Measurements from ENCODE around the gene IL17B.

IL17B gene

GRCh38 chr5:149409268-149409948, 30.3 kb upstream of the IL17B start:
- Histone ChIP-seq H3K4me1 (ENCODE audit: control extremely low read depth in 1 of 4, control insufficient read depth in 4 of 4, insufficient read depth in 4 of 4, low read length in 3 of 4) (no peaks in the 10 kb centered on the region), H3K4me3 (ENCODE audit: control insufficient read depth in 1 of 7, extremely low read depth in 1 of 7, insufficient read depth in 4 of 7, low read depth in 2 of 7, low read length in 6 of 7) (no peak overlapping the region), H3K36me3 (ENCODE audit: control insufficient read depth in 4 of 4, insufficient read depth in 4 of 4, low read length in 3 of 4) (no peaks in the 10 kb centered on the region), H3K27me3 (replicated peaks in 2 of 5; ENCODE audit: control insufficient read depth in 4 of 5, insufficient read depth in 5 of 5, low read length in 4 of 5) (no peaks in the 10 kb centered on the region), H3K27ac (ENCODE audit: insufficient read depth in 1 of 2, low read depth in 1 of 2, low read length in 2 of 2, poor library complexity in 1 of 2, severe bottlenecking in 2 of 2) (no peak overlapping the region), H3K9me3 (ENCODE audit: control extremely low read depth in 1 of 5, control insufficient read depth in 4 of 5, insufficient read depth in 2 of 5, low read depth in 1 of 5, low read length in 4 of 5) (no peaks in the 10 kb centered on the region)
- 100% methylated on average over 6 of the region's 6 CpGs for WGBS (ENCODE audit: insufficient coverage)
- DNase-seq: no peak
- ChIA-PET POLR2A (no interaction called here), CTCF (interaction anchor here (0.7 to 1.6 kb wide), 3 partner anchors 20 to 42 kb away, joined by 4 read pairs; no protein-coding TSS in a partner anchor)

- ChIA-PET CTCF (interaction anchor here (0.8 to 1.5 kb wide), 2 partner anchors 20 to 21 kb away, joined by 3 to 4 read pairs; no protein-coding TSS in a partner anchor), POLR2A (no interaction called here)
- H3K27me3 ChIP-seq (replicated peaks in 2 of 5; ENCODE audit: control insufficient read depth in 4 of 5, insufficient read depth in 5 of 5, low read length in 4 of 5): no peaks in the 10 kb centered on the region
- no peak overlapping the region for H3K4me3 ChIP-seq (ENCODE audit: control insufficient read depth in 1 of 7, extremely low read depth in 1 of 7, insufficient read depth in 4 of 7, low read depth in 2 of 7, low read length in 6 of 7)
- no peaks in the 10 kb centered on the region for H3K36me3 ChIP-seq (ENCODE audit: control insufficient read depth in 4 of 4, insufficient read depth in 4 of 4, low read length in 3 of 4)
- H3K27ac ChIP-seq (ENCODE audit: insufficient read depth in 1 of 2, low read depth in 1 of 2, low read length in 2 of 2, poor library complexity in 1 of 2, severe bottlenecking in 2 of 2): no peak overlapping the region
- DNase-seq: no peak
- no peaks in the 10 kb centered on the region for H3K4me1 ChIP-seq (ENCODE audit: control extremely low read depth in 1 of 4, control insufficient read depth in 4 of 4, insufficient read depth in 4 of 4, low read length in 3 of 4)
- no peaks in the 10 kb centered on the region for H3K9me3 ChIP-seq (ENCODE audit: control extremely low read depth in 1 of 5, control insufficient read depth in 4 of 5, insufficient read depth in 2 of 5, low read depth in 1 of 5, low read length in 4 of 5)
- WGBS (ENCODE audit: insufficient coverage): 97% methylated on average over 12 of the region's 12 CpGs
Measured at GRCh38 chr5:149408252-149409099, 29.4 kb upstream of the IL17B start.

GRCh38 chr5:149407323-149408251, 28.5 kb upstream of the IL17B start:
- Histone ChIP-seq H3K4me3 (ENCODE audit: control insufficient read depth in 1 of 7, extremely low read depth in 1 of 7, insufficient read depth in 4 of 7, low read depth in 2 of 7, low read length in 6 of 7) (no peak overlapping the region), H3K27me3 (replicated peaks in 2 of 5; ENCODE audit: control insufficient read depth in 4 of 5, insufficient read depth in 5 of 5, low read length in 4 of 5) (no peaks in the 10 kb centered on the region), H3K4me1 (ENCODE audit: control extremely low read depth in 1 of 4, control insufficient read depth in 4 of 4, insufficient read depth in 4 of 4, low read length in 3 of 4) (no peaks in the 10 kb centered on the region), H3K36me3 (ENCODE audit: control insufficient read depth in 4 of 4, insufficient read depth in 4 of 4, low read length in 3 of 4) (no peaks in the 10 kb centered on the region), H3K9me3 (ENCODE audit: control extremely low read depth in 1 of 5, control insufficient read depth in 4 of 5, insufficient read depth in 2 of 5, low read depth in 1 of 5, low read length in 4 of 5) (no peaks in the 10 kb centered on the region), H3K27ac (ENCODE audit: insufficient read depth in 1 of 2, low read depth in 1 of 2, low read length in 2 of 2, poor library complexity in 1 of 2, severe bottlenecking in 2 of 2) (no peak overlapping the region)
- ChIA-PET POLR2A (no interaction called here), CTCF (interaction anchor here (0.8 to 1.3 kb wide), 2 partner anchors 19 to 30 kb away, joined by 3 to 4 read pairs; no protein-coding TSS in a partner anchor)
- 96% methylated on average over 10 of the region's 11 CpGs for WGBS (ENCODE audit: insufficient coverage)
- no peak for DNase-seq

DNA sequence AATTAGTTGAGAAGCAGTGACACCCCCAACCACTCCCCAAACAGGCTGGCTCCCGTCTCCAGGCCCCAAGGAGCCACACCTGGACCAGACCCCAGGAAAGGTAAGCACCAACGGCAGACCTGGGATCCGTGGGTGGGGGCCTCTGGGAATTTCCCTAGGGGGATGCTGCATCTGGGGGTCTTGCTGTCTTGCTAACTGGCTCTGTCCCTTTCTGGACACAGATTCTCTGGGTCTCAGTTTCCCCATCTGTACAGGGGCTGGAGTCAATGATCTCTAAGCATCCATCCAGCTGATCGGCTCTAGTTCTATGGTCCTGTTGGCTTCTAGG, 27.9 kb upstream of the IL17B start:
- DNase-seq: no peak
- Histone ChIP-seq H3K36me3 (ENCODE audit: control insufficient read depth in 4 of 4, insufficient read depth in 4 of 4, low read length in 3 of 4) (no peaks in the 10 kb centered on the region), H3K4me1 (ENCODE audit: control extremely low read depth in 1 of 4, control insufficient read depth in 4 of 4, insufficient read depth in 4 of 4, low read length in 3 of 4) (no peaks in the 10 kb centered on the region), H3K27ac (ENCODE audit: insufficient read depth in 1 of 2, low read depth in 1 of 2, low read length in 2 of 2, poor library complexity in 1 of 2, severe bottlenecking in 2 of 2) (no peak overlapping the region), H3K4me3 (ENCODE audit: control insufficient read depth in 1 of 7, extremely low read depth in 1 of 7, insufficient read depth in 4 of 7, low read depth in 2 of 7, low read length in 6 of 7) (no peak overlapping the region), H3K9me3 (ENCODE audit: control extremely low read depth in 1 of 5, control insufficient read depth in 4 of 5, insufficient read depth in 2 of 5, low read depth in 1 of 5, low read length in 4 of 5) (no peaks in the 10 kb centered on the region), H3K27me3 (replicated peaks in 2 of 5; ENCODE audit: control insufficient read depth in 4 of 5, insufficient read depth in 5 of 5, low read length in 4 of 5) (no peaks in the 10 kb centered on the region)
- POLR2A ChIA-PET: no interaction called here
- WGBS (ENCODE audit: insufficient coverage): 96% methylated on average over 3 of the region's 4 CpGs
- CTCF ChIA-PET: interaction anchor here (1.3 kb wide), 1 partner anchor 30 kb away, joined by 4 read pairs; no protein-coding TSS in a partner anchor

DNA sequence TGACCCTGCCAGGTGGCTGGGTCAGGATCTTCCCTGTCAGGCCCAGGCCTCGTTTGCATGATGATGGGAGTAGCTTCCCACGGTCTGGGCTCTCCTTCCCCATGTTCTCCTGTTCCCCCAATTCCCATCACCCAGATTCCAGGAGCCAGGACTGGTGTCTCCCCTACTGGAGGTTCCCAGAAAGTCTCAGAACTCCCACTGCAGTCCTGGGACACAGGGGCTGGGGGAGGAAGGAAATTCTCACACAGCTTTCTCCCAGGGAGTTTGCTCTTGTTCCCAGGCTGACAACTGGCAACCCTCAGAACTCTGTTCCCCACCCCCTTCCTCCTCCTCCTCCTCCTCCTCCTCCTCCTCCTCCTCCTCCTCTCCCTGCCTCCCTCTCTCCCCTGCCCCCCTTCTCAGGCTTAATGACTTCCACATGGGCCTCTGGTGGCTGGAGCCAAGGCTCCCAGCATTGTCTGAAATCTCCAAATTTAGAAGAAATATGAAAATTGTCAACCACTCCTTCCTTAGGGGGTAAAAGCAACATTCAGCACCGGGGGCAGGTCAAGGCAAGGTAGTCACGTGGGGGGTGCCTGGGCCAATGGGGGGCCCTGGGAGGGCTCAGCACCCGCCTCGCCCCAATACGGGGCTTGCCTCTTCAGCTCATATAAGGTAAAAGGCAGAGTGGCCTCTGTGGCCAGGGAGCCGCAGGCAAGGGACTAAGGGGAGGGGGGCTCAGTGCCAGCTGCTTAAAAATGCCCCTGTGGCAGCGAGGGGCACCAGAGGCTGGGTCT, 27.3 kb upstream of the IL17B start:
- no peaks in the 10 kb centered on the region for H3K9me3 ChIP-seq (ENCODE audit: control extremely low read depth in 1 of 5, control insufficient read depth in 4 of 5, insufficient read depth in 2 of 5, low read depth in 1 of 5, low read length in 4 of 5)
- DNase-seq: no peak
- WGBS (ENCODE audit: insufficient coverage): 96% methylated on average over 6 of the region's 9 CpGs
- CTCF ChIA-PET: interaction anchor here (1.0 to 1.8 kb wide), 3 partner anchors 23 to 29 kb away, joined by 3 to 4 read pairs (median 4); no protein-coding TSS in a partner anchor
- H3K36me3 ChIP-seq (ENCODE audit: control insufficient read depth in 4 of 4, insufficient read depth in 4 of 4, low read length in 3 of 4): no peaks in the 10 kb centered on the region
- no peak overlapping the region for H3K4me3 ChIP-seq (ENCODE audit: control insufficient read depth in 1 of 7, extremely low read depth in 1 of 7, insufficient read depth in 4 of 7, low read depth in 2 of 7, low read length in 6 of 7)
- H3K27me3 ChIP-seq (replicated peaks in 2 of 5; ENCODE audit: control insufficient read depth in 4 of 5, insufficient read depth in 5 of 5, low read length in 4 of 5): no peaks in the 10 kb centered on the region
- no peaks in the 10 kb centered on the region for H3K4me1 ChIP-seq (ENCODE audit: control extremely low read depth in 1 of 4, control insufficient read depth in 4 of 4, insufficient read depth in 4 of 4, low read length in 3 of 4)
- no peak overlapping the region for H3K27ac ChIP-seq (ENCODE audit: insufficient read depth in 1 of 2, low read depth in 1 of 2, low read length in 2 of 2, poor library complexity in 1 of 2, severe bottlenecking in 2 of 2)
- POLR2A ChIA-PET: no interaction called here

GRCh38 chr5:149405550-149406202, 26.6 kb upstream of the IL17B start:
- DNase-seq: no peak
- Histone ChIP-seq H3K4me1 (ENCODE audit: control extremely low read depth in 1 of 4, control insufficient read depth in 4 of 4, insufficient read depth in 4 of 4, low read length in 3 of 4) (no peaks in the 10 kb centered on the region), H3K36me3 (ENCODE audit: control insufficient read depth in 4 of 4, insufficient read depth in 4 of 4, low read length in 3 of 4) (no peaks in the 10 kb centered on the region), H3K9me3 (ENCODE audit: control extremely low read depth in 1 of 5, control insufficient read depth in 4 of 5, insufficient read depth in 2 of 5, low read depth in 1 of 5, low read length in 4 of 5) (no peaks in the 10 kb centered on the region), H3K4me3 (ENCODE audit: control insufficient read depth in 1 of 7, extremely low read depth in 1 of 7, insufficient read depth in 4 of 7, low read depth in 2 of 7, low read length in 6 of 7) (no peak overlapping the region), H3K27ac (ENCODE audit: insufficient read depth in 1 of 2, low read depth in 1 of 2, low read length in 2 of 2, poor library complexity in 1 of 2, severe bottlenecking in 2 of 2) (no peak overlapping the region), H3K27me3 (replicated peaks in 2 of 5; ENCODE audit: control insufficient read depth in 4 of 5, insufficient read depth in 5 of 5, low read length in 4 of 5) (no peaks in the 10 kb centered on the region)
- WGBS (ENCODE audit: insufficient coverage): 91% methylated on average over 14 of the region's 16 CpGs
- POLR2A ChIA-PET: no interaction called here
- CTCF ChIA-PET: interaction anchor here (1.0 to 1.9 kb wide), 4 partner anchors 10 to 27 kb away, joined by 3 to 7 read pairs (median 4); no protein-coding TSS in a partner anchor
